Natural killer cell (primary cell): ENCODE data around the gene LPAR3. TPM values are rescaled to one million over a fixed set of nuclear protein-coding genes. Genes with fewer than 3 reads are reported as not detected.

Source experiments
- ATAC-seq, 3 donors: fragments of 150-1000 bp in 2 of 3; fragments of 200-7000 bp in 1 of 3; cut with Tn5 transposase; 1 replicate in 1 of 3; 2 replicates in 2 of 3; pipeline ENCODE4 v1.10.0; 2021; ENCODE audit warnings: mild to moderate bottlenecking in 2 of 3, moderate library complexity in 2 of 3
- DNase-seq, 2 donors: peaks; one replicate each; pipeline versions ENCODE4 v3.0.0 to v3.0.0-alpha.2; 2013 to 2021; ENCODE audit warnings: mixed read lengths in 1 of 2
- H3K27ac ChIP-seq: one replicate; pipeline ENCODE4 v1.5.1; 2013; ENCODE audit warnings: mild to moderate bottlenecking, low read length
- H3K27me3 ChIP-seq: one replicate; pipeline ENCODE4 v1.6.1; 2013; ENCODE audit warnings: low read length; ENCODE audit not compliant: control insufficient read depth, insufficient read depth
- H3K36me3 ChIP-seq: one replicate; pipeline ENCODE4 v1.6.1; 2013; ENCODE audit warnings: low read length; ENCODE audit not compliant: control insufficient read depth, insufficient read depth
- H3K4me1 ChIP-seq: one replicate; pipeline ENCODE4 v1.6.1; 2013; ENCODE audit warnings: low read length; ENCODE audit not compliant: control insufficient read depth, insufficient read depth
- H3K4me3 ChIP-seq: one replicate; pipeline ENCODE4 v1.5.1; 2013; ENCODE audit warnings: low read length
- H3K9me3 ChIP-seq: one replicate; pipeline ENCODE4 v1.6.1; 2013; ENCODE audit warnings: low read length; ENCODE audit not compliant: control insufficient read depth, insufficient read depth
- H3K27ac Mint-ChIP-seq, 2 donors: one replicate each; pipeline ENCODE4 v1.8.0; 2022; ENCODE audit warnings: mild to moderate bottlenecking in 2 of 2, mixed read lengths in 2 of 2, moderate library complexity in 1 of 2
- H3K27me3 Mint-ChIP-seq, 2 donors: one replicate each; pipeline ENCODE4 v1.8.0; 2022; ENCODE audit warnings: low read depth in 2 of 2, mixed read lengths in 2 of 2
- H3K36me3 Mint-ChIP-seq: one replicate; pipeline ENCODE4 v1.8.0; 2022; ENCODE audit warnings: mixed read lengths
- H3K4me1 Mint-ChIP-seq, 2 donors: one replicate each; pipeline ENCODE4 v1.8.0; 2022; ENCODE audit warnings: mixed read lengths in 2 of 2
- H3K4me3 Mint-ChIP-seq: one replicate; pipeline ENCODE4 v1.8.0; 2022; ENCODE audit warnings: mild to moderate bottlenecking, moderate library complexity, mixed read lengths
- H3K9me3 Mint-ChIP-seq, 2 donors: one replicate each; pipeline ENCODE4 v1.8.0; 2022; ENCODE audit warnings: mixed read lengths in 2 of 2
- WGBS: methylation state at CpG from one replicate; pipeline ENCODE4 v1.1.7; 2013; ENCODE audit warnings: missing lambda C conversion rate; ENCODE audit not compliant: insufficient coverage; 5-methylcytosine and 5-hydroxymethylcytosine counted together
- intact Hi-C: fragments of 100-400 bp; cut with micrococcal nuclease; formaldehyde crosslinking; loops from one replicate; pipeline ENCODE4 v1.14.2; 2022
- total RNA-seq, 4 donors: library from RNA; stranded (reverse); fragments of 120-200 nt in 1 of 4; gene quantifications; one replicate each; pipeline versions ENCODE4 v1.2.3 to v1.2.4, GENCODE V29; 2013 to 2022
- TF ChIP-seq, protein P1 (sequence below): fragments of 200-600 bp; IDR thresholded peaks from one replicate; pipeline ENCODE4 v1.8.0; 2022; ENCODE audit warnings: antibody characterized with exemption

Gene LPAR3
- total RNA-seq, 3 donors from 2014 or later (not counting 1 experiment from before 2014, with no cell fraction given): 0.48 to 0.64 TPM; not detected in 1

DNA sequence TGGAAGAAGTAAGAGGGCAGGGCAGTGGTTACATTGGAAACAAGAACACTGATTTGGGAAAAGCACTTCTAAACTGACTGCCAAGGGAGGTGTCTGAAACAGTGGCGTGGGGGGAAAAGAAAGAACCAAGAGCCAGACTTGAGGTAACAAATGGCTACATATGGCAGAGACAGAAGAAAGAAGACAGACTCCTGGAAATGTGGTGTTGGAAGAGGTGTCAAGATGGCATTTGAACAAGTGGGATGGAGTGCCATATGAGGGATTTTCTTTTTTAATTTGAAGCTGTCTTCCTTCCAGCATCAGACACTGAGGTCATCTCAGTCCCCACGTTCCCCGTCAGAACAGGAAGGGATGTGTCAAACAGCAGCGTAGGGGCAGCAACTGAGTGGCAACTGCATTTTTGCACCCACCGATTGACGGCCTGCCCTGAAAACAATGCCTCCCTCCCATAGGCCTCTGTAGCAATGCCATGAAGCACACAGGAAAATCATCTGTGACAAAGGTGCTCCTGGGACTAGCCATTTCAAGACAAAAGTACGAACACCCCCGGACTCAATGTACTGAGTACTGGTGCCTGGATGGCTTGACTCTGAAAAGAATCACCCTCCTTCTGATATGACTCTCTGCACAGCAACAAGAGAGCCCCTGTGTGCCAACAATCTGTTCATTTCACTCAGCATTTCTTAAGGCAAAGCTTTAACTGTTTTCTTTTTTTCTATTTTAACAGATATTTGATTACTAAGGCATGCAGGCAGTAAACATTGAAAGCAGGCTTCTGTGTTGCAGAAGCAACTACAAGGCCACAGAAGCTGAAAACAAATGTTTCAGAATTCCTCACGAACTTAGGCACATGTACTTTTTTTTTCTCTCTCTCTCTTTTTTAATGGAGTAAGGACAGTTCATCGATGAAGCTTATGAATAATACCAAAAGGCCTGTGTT, 37.0 kb downstream of the LPAR3 start:
- Histone ChIP-seq H3K36me3 (no peaks in the 10 kb centered on the region), H3K27ac (no peak overlapping the region), H3K4me1 (peaks cover 17% of the 10 kb centered on the region), H3K27me3 (no peaks in the 10 kb centered on the region), H3K4me3 (no peak overlapping the region), H3K9me3 (no peaks in the 10 kb centered on the region)
- Mint-ChIP-seq H3K36me3 (no peaks in the 10 kb centered on the region), H3K27ac (no peak overlapping the region), H3K4me1 (peaks cover 10 to 15% of the 10 kb centered on the region in 2 donors), H3K9me3 (no peaks in the 10 kb centered on the region), H3K4me3 (no peak overlapping the region), H3K27me3 (peaks cover 0 to 4% of the 10 kb centered on the region in 2 donors)
- WGBS: 77% methylated on average over 10 of the region's 10 CpGs
- no peak for DNase-seq
- ATAC-seq: no peak
- intact Hi-C loops: no loop called here
- TF ChIP-seq, protein P1, sequence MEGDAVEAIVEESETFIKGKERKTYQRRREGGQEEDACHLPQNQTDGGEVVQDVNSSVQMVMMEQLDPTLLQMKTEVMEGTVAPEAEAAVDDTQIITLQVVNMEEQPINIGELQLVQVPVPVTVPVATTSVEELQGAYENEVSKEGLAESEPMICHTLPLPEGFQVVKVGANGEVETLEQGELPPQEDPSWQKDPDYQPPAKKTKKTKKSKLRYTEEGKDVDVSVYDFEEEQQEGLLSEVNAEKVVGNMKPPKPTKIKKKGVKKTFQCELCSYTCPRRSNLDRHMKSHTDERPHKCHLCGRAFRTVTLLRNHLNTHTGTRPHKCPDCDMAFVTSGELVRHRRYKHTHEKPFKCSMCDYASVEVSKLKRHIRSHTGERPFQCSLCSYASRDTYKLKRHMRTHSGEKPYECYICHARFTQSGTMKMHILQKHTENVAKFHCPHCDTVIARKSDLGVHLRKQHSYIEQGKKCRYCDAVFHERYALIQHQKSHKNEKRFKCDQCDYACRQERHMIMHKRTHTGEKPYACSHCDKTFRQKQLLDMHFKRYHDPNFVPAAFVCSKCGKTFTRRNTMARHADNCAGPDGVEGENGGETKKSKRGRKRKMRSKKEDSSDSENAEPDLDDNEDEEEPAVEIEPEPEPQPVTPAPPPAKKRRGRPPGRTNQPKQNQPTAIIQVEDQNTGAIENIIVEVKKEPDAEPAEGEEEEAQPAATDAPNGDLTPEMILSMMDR: no peak

DNA sequence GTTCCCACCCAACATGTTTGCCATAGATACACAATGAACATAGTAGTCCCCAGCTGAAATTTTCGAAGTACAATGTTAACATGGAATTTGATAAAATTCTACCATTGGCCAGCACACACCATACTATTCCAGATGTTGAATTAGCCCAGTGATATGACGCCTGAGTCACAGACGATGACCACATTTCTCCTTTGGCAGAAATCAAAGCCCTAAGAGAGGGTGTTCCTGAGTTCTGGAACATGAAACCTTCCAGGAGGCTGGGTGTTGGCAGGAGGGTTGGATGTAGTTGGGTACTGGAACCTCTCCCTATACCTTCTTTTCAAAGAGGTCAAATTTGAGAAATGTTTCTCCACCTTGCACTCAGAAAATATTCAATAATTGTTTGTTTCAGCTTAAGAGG, 37.8 kb downstream of the LPAR3 start:
- Mint-ChIP-seq H3K9me3 (no peaks in the 10 kb centered on the region), H3K36me3 (no peaks in the 10 kb centered on the region), H3K27ac (no peak overlapping the region), H3K4me3 (no peak overlapping the region), H3K4me1 (peaks cover 10 to 15% of the 10 kb centered on the region in 2 donors), H3K27me3 (peaks cover 0 to 4% of the 10 kb centered on the region in 2 donors)
- Histone ChIP-seq H3K27ac (no peak overlapping the region), H3K9me3 (no peaks in the 10 kb centered on the region), H3K27me3 (no peaks in the 10 kb centered on the region), H3K4me1 (peaks cover 17% of the 10 kb centered on the region), H3K4me3 (no peak overlapping the region), H3K36me3 (no peaks in the 10 kb centered on the region)
- no peak for ATAC-seq
- WGBS: 100% methylated on average over 3 of the region's 3 CpGs
- TF ChIP-seq, protein P1: no peak
- intact Hi-C loops: no loop called here
- no peak for DNase-seq

DNA sequence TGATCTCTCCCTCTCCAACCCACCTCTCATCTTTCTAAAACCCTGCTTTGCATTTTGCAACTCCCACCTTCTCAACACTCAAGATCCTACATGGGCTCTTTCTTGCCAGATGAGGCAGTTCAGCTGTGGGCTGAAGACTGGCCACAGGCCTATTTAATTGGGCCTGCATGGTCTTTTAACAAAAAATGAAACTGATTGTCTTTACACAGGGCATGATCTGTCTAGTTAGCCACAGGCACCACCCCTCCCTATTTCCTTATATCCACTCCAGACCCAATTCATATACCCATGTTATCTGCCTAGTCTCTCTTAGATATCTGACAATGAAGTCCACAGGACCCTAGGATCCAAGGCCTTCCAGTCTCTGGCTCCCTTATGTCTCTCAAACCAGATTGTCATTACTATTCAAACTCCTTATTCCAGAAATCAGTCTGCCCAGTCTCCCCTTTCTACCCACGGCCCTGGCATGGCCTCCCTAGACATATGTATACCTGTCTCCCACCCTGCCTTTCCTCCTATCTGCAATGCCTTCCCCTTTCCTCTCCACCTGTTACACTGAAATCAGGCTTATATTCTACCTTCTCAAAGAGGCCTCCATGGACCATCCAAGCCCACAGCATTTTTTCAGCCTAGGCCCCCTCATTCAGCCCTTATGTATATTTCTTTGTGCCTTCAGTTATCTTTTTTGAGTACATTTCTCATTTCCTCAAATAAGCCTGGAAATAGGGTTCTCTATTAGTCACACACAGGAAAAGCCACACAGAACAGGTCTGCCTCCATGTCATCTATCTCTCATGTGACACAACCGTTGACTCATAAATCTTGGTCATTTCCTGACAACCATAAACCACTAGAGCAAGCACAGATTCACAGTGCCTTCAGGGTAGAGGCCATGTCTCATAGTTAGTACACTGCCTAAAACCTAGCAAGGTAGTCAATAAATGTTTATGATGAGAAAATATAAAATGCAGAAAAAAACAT, 39.0 kb downstream of the LPAR3 start:
- Mint-ChIP-seq H3K36me3 (no peaks in the 10 kb centered on the region), H3K9me3 (no peaks in the 10 kb centered on the region), H3K27me3 (peaks cover 0 to 4% of the 10 kb centered on the region in 2 donors), H3K4me1 (peaks cover 10 to 15% of the 10 kb centered on the region in 2 donors), H3K4me3 (no peak overlapping the region), H3K27ac (peak overlapping the region in 1 of 2 donors; percentile 52)
- 35% methylated on average over 2 of the region's 2 CpGs for WGBS
- H3K9me3 ChIP-seq: no peaks in the 10 kb centered on the region
- TF ChIP-seq, protein P1: no peak
- H3K27ac ChIP-seq: peak overlapping the region; percentile 26
- no peaks in the 10 kb centered on the region for H3K27me3 ChIP-seq
- intact Hi-C loops: no loop called here
- no peak overlapping the region for H3K4me3 ChIP-seq
- ATAC-seq: peak; percentile 75 to 94 (median 92)
- H3K4me1 ChIP-seq: peaks cover 17% of the 10 kb centered on the region
- no peaks in the 10 kb centered on the region for H3K36me3 ChIP-seq
- DNase-seq: peak in 1 of 2 donors; percentile 74
